HepG2 (cell line): ENCODE data around the gene SLC1A2.

Experiments used
- ONECUT2 ChIP-seq: sonication (generic); formaldehyde crosslinking; IDR thresholded peaks from 2 replicates; pipeline ENCODE4 v1.4.0; 2020; ENCODE audit warnings: missing genetic modification reagents
- RXRA ChIP-seq: sonication (generic); formaldehyde crosslinking; IDR thresholded peaks from 2 replicates; pipeline ENCODE4 v1.5.1; 2020; ENCODE audit warnings: missing genetic modification reagents
- TF ChIP-seq, protein P1 (sequence below): IDR thresholded peaks from 2 replicates; pipeline ENCODE4 v1.6.1; 2012; ENCODE audit warnings: low read length, improper control_type of control experiment

DNA sequence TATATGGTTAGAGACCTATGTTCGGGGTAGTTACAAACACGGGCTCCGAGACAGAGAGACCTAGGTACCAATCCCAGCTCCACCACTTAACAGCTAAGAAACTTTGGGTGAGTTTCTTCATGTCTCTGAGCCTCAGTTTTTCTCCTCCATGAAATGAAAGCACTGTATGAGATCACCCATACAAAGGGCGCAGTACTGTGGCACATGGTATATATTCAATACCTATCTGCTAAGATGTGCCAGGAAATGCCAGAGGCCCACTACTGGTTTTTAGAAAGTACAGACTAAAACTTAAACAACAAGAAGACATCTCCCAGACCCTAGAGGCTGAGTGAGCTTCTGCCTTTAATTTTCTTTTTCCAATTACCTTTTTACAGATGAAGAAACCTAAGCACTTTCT lies 69.5 kb downstream of the SLC1A2 start:
- TF ChIP-seq, protein P1, sequence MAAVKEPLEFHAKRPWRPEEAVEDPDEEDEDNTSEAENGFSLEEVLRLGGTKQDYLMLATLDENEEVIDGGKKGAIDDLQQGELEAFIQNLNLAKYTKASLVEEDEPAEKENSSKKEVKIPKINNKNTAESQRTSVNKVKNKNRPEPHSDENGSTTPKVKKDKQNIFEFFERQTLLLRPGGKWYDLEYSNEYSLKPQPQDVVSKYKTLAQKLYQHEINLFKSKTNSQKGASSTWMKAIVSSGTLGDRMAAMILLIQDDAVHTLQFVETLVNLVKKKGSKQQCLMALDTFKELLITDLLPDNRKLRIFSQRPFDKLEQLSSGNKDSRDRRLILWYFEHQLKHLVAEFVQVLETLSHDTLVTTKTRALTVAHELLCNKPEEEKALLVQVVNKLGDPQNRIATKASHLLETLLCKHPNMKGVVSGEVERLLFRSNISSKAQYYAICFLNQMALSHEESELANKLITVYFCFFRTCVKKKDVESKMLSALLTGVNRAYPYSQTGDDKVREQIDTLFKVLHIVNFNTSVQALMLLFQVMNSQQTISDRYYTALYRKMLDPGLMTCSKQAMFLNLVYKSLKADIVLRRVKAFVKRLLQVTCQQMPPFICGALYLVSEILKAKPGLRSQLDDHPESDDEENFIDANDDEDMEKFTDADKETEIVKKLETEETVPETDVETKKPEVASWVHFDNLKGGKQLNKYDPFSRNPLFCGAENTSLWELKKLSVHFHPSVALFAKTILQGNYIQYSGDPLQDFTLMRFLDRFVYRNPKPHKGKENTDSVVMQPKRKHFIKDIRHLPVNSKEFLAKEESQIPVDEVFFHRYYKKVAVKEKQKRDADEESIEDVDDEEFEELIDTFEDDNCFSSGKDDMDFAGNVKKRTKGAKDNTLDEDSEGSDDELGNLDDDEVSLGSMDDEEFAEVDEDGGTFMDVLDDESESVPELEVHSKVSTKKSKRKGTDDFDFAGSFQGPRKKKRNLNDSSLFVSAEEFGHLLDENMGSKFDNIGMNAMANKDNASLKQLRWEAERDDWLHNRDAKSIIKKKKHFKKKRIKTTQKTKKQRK, result no peak
- TF ChIP-seq ONECUT2 (no peak), RXRA (CRISPR knock-in tag) (no peak)
